HepG2 (cell line): Measurements from ENCODE around the gene C2orf81. TPM values are rescaled to one million over a fixed set of nuclear protein-coding genes. Genes with fewer than 3 reads are reported as not detected.
A peak's percentile ranks its signal among the peaks of the same experiment; 100 is the strongest.

Experiments
- ARNTL ChIP-seq: sonication (generic); formaldehyde crosslinking; IDR thresholded peaks from 2 replicates; pipeline ENCODE4 v1.4.0; 2020; ENCODE audit warnings: mild to moderate bottlenecking, missing genetic modification reagents
- FOXA3 ChIP-seq: IDR thresholded peaks from 2 replicates; pipeline ENCODE4 v1.6.1; 2016; ENCODE audit warnings: missing genetic modification reagents, missing compliant biosample characterization
- GABPA ChIP-seq, 2 experiments: IDR thresholded peaks; 2 replicates each; pipeline ENCODE4 v1.6.1; 2011 to 2016; ENCODE audit warnings: low read depth in 2 of 2, low read length in 1 of 2, missing biosample characterization in 1 of 2, missing genetic modification characterization in 1 of 2
- GRHL1 ChIP-seq: sonication (generic); formaldehyde crosslinking; conservative IDR thresholded peaks from 2 replicates; pipeline ENCODE4 v1.8.0; 2022; ENCODE audit warnings: missing genetic modification reagents
- HMGA1 ChIP-seq: sonication (generic); formaldehyde crosslinking; conservative IDR thresholded peaks from 2 replicates; pipeline ENCODE4 v1.4.0; 2020; ENCODE audit warnings: missing genetic modification reagents
- NFKB2 ChIP-seq: sonication (generic); formaldehyde crosslinking; IDR thresholded peaks from 2 replicates; pipeline ENCODE4 v1.4.0; 2020; ENCODE audit warnings: missing genetic modification reagents, borderline replicate concordance
- PHF8 ChIP-seq: sonication (generic); formaldehyde crosslinking; IDR thresholded peaks from 2 replicates; pipeline ENCODE4 v1.5.0; 2020; ENCODE audit warnings: missing genetic modification reagents
- SMAD1 ChIP-seq: sonication (generic); formaldehyde crosslinking; IDR thresholded peaks from 2 replicates; pipeline ENCODE4 v1.4.0; 2020; ENCODE audit warnings: missing genetic modification reagents, low read depth, mild to moderate bottlenecking, borderline replicate concordance
- YEATS4 ChIP-seq: sonication (generic); formaldehyde crosslinking; IDR thresholded peaks from 2 replicates; pipeline ENCODE4 v1.4.0; 2020; ENCODE audit warnings: missing genetic modification reagents, borderline replicate concordance
- ZBTB43 ChIP-seq: sonication (generic); formaldehyde crosslinking; conservative IDR thresholded peaks from 2 replicates; pipeline ENCODE4 v1.4.0; 2020; ENCODE audit warnings: missing genetic modification reagents
- ZFY ChIP-seq: sonication (generic); formaldehyde crosslinking; IDR thresholded peaks from 2 replicates; pipeline ENCODE4 v1.4.0; 2020; ENCODE audit warnings: missing genetic modification reagents
- ZNF136 ChIP-seq: sonication (generic); formaldehyde crosslinking; IDR thresholded peaks from 2 replicates; pipeline ENCODE4 v1.8.1; 2022; ENCODE audit warnings: low read depth, mild to moderate bottlenecking, moderate library complexity, missing genetic modification reagents
- ZNF205 ChIP-seq: IDR thresholded peaks from 2 replicates; pipeline ENCODE4 v1.6.1; 2018; ENCODE audit warnings: missing biosample characterization, missing genetic modification reagents
- ZNF232 ChIP-seq: sonication (generic); formaldehyde crosslinking; IDR thresholded peaks from 2 replicates; pipeline ENCODE4 v1.4.0; 2020; ENCODE audit warnings: missing genetic modification reagents, borderline replicate concordance
- ZNF331 ChIP-seq: sonication (generic); formaldehyde crosslinking; IDR thresholded peaks from 2 replicates; pipeline ENCODE4 v1.4.0; 2020; ENCODE audit warnings: missing genetic modification reagents
- ZNF350 ChIP-seq: sonication (generic); formaldehyde crosslinking; IDR thresholded peaks from 2 replicates; pipeline ENCODE4 v1.4.0; 2020; ENCODE audit warnings: mild to moderate bottlenecking, low read depth, missing genetic modification reagents, borderline replicate concordance
- ZNF563 ChIP-seq: sonication (generic); formaldehyde crosslinking; IDR thresholded peaks from 2 replicates; pipeline ENCODE4 v1.8.0; 2022; ENCODE audit warnings: mild to moderate bottlenecking, moderate library complexity, missing genetic modification reagents
- ZNF713 ChIP-seq: sonication (generic); formaldehyde crosslinking; IDR thresholded peaks from 2 replicates; pipeline ENCODE4 v1.4.0; 2020; ENCODE audit warnings: mild to moderate bottlenecking, missing genetic modification reagents
- ZNF775 ChIP-seq: sonication (generic); formaldehyde crosslinking; IDR thresholded peaks from 2 replicates; pipeline ENCODE4 v1.4.0; 2020; ENCODE audit warnings: missing genetic modification reagents, mild to moderate bottlenecking, moderate library complexity, borderline replicate concordance
- ZNF776 ChIP-seq: sonication (generic); formaldehyde crosslinking; IDR thresholded peaks from 2 replicates; pipeline ENCODE4 v1.4.0; 2020; ENCODE audit warnings: mild to moderate bottlenecking, missing genetic modification reagents
- ZNF790 ChIP-seq: sonication (generic); formaldehyde crosslinking; IDR thresholded peaks from 2 replicates; pipeline ENCODE4 v1.8.0; 2022; ENCODE audit warnings: missing genetic modification reagents, mild to moderate bottlenecking, borderline replicate concordance
- ZNF792 ChIP-seq: IDR thresholded peaks from 2 replicates; pipeline ENCODE4 v1.6.1; 2016
- ZNF816 ChIP-seq: sonication (generic); formaldehyde crosslinking; IDR thresholded peaks from 2 replicates; pipeline ENCODE4 v1.8.0; 2022; ENCODE audit warnings: missing genetic modification reagents, mild to moderate bottlenecking, borderline replicate concordance
- ZNF839 ChIP-seq: sonication (generic); formaldehyde crosslinking; IDR thresholded peaks from 2 replicates; pipeline ENCODE4 v1.4.0; 2020; ENCODE audit warnings: missing genetic modification reagents, mild to moderate bottlenecking, borderline replicate concordance
- polyA plus RNA-seq, 8 experiments: library from polyadenylated mRNA; depleted of rRNA in 3 of 8; stranded (reverse) in 7 of 8; unstranded in 1 of 8; fragments of >200 nt; fragmentation: Illumina TruSeq in 4 of 8; extraction: Trizol in 4 of 8; gene quantifications; 2 replicates each; pipeline versions ENCODE4 v1.2.1 to v1.2.3, GENCODE V29; 2011 to 2016; ENCODE audit warnings: low read depth in 4 of 8, missing spikeins in 1 of 8, mixed read lengths in 1 of 8; ENCODE audit not compliant: insufficient read depth in 1 of 8
- total RNA-seq, 5 experiments: library from RNA; depleted of rRNA; stranded (reverse); fragments of >200 nt; fragmentation: Illumina TruSeq; extraction: Trizol; gene quantifications; 2 replicates each; pipeline ENCODE4 v1.2.3, GENCODE V29; 2016; ENCODE audit warnings: low read depth in 1 of 5
- TF ChIP-seq, protein P1 (sequence below): sonication (generic); formaldehyde crosslinking; IDR thresholded peaks from 2 replicates; pipeline ENCODE4 v1.4.0; 2020; ENCODE audit warnings: missing genetic modification reagents, borderline replicate concordance

The C2orf81 gene
- total and polyA plus RNA-seq, 2 of the 13 experiments (the other 11 are each of a cell fraction or from before 2014, with no cell fraction given): 0.15 to 0.17 TPM

GRCh38 chr2:74461187-74462053 is 40.0 kb upstream of the C2orf81 start (continued):
- TF ChIP-seq ZNF776 (CRISPR knock-in tag): peak; percentile 40; the same call in 1 of the 2 replicates
- TF ChIP-seq ZNF350 (CRISPR knock-in tag): no peak
- TF ChIP-seq SMAD1 (CRISPR knock-in tag): no peak
- no peak for TF ChIP-seq GRHL1 (CRISPR knock-in tag)
- TF ChIP-seq ZBTB43 (CRISPR knock-in tag): no peak; the same call in 1 of the 2 replicates
- no peak for TF ChIP-seq ARNTL (CRISPR knock-in tag)
- no peak for TF ChIP-seq YEATS4 (CRISPR knock-in tag)
- TF ChIP-seq ZNF790 (CRISPR knock-in tag): no peak
- no peak for TF ChIP-seq ZNF563 (CRISPR knock-in tag)
- no peak for TF ChIP-seq HMGA1 (CRISPR knock-in tag)
- TF ChIP-seq ZNF839 (CRISPR knock-in tag): no peak; the same call in 1 of the 2 replicates
- TF ChIP-seq ZFY (CRISPR knock-in tag): 0 out of 2 replicates have a peak, but pooled peaks have one; percentile 9
- no peak for TF ChIP-seq FOXA3 (CRISPR knock-in tag)
- no peak for TF ChIP-seq ZNF331
- no peak for TF ChIP-seq ZNF713 (CRISPR knock-in tag)
- TF ChIP-seq, protein P1, sequence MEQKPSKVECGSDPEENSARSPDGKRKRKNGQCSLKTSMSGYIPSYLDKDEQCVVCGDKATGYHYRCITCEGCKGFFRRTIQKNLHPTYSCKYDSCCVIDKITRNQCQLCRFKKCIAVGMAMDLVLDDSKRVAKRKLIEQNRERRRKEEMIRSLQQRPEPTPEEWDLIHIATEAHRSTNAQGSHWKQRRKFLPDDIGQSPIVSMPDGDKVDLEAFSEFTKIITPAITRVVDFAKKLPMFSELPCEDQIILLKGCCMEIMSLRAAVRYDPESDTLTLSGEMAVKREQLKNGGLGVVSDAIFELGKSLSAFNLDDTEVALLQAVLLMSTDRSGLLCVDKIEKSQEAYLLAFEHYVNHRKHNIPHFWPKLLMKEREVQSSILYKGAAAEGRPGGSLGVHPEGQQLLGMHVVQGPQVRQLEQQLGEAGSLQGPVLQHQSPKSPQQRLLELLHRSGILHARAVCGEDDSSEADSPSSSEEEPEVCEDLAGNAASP (CRISPR knock-in tag): no peak
- no peak for TF ChIP-seq ZNF136 (CRISPR knock-in tag)
- TF ChIP-seq ZNF205: no peak
- no peak for TF ChIP-seq GABPA (IDR thresholded peaks at IDR 0.05; ENCODE audit: low read depth, low read length)
- TF ChIP-seq GABPA (CRISPR knock-in tag; IDR thresholded peaks at IDR 0.05; ENCODE audit: low read depth): no peak
- no peak for TF ChIP-seq ZNF775 (CRISPR knock-in tag)
- TF ChIP-seq ZNF792: no peak
- no peak for TF ChIP-seq ZNF816
- TF ChIP-seq PHF8 (CRISPR knock-in tag): peak; percentile 15; the same call in 1 of the 2 replicates
- TF ChIP-seq ZNF232 (CRISPR knock-in tag): no peak
- no peak for TF ChIP-seq NFKB2 (CRISPR knock-in tag)
